Measurements from ENCODE around the gene NTM.

Gene NTM

GRCh38 chr11:131615611-131616010, 245.2 kb downstream of the NTM start:
- no peaks in the 10 kb centered on the region for H3K4me1 ChIP-seq (ENCODE audit: control insufficient read depth, insufficient read depth, low read length, poor library complexity, severe bottlenecking)
- no peak for DNase-seq
- H3K36me3 ChIP-seq (ENCODE audit: control insufficient read depth, insufficient read depth, low read length), result no peaks in the 10 kb centered on the region
- H3K27me3 ChIP-seq (replicated peaks; ENCODE audit: control insufficient read depth, insufficient read depth, low read length, poor library complexity, severe bottlenecking), result no peaks in the 10 kb centered on the region
- no peak overlapping the region for H3K4me3 ChIP-seq (ENCODE audit: insufficient read depth, low read depth, low read length, poor library complexity, severe bottlenecking)
- no peaks in the 10 kb centered on the region for H3K9me3 ChIP-seq (ENCODE audit: control insufficient read depth, low read length)
- no peak overlapping the region for H3K27ac ChIP-seq (ENCODE audit: insufficient read depth, low read length, poor library complexity, severe bottlenecking)

GRCh38 chr11:131616481-131617140, 246.2 kb downstream of the NTM start:
- H3K4me3 ChIP-seq (ENCODE audit: insufficient read depth, low read depth, low read length, poor library complexity, severe bottlenecking), result no peak overlapping the region
- no peaks in the 10 kb centered on the region for H3K27me3 ChIP-seq (replicated peaks; ENCODE audit: control insufficient read depth, insufficient read depth, low read length, poor library complexity, severe bottlenecking)
- H3K36me3 ChIP-seq (ENCODE audit: control insufficient read depth, insufficient read depth, low read length), result no peaks in the 10 kb centered on the region
- no peaks in the 10 kb centered on the region for H3K9me3 ChIP-seq (ENCODE audit: control insufficient read depth, low read length)
- H3K27ac ChIP-seq (ENCODE audit: insufficient read depth, low read length, poor library complexity, severe bottlenecking), result no peak overlapping the region
- H3K4me1 ChIP-seq (ENCODE audit: control insufficient read depth, insufficient read depth, low read length, poor library complexity, severe bottlenecking), result no peaks in the 10 kb centered on the region
- DNase-seq, result no peak

DNA sequence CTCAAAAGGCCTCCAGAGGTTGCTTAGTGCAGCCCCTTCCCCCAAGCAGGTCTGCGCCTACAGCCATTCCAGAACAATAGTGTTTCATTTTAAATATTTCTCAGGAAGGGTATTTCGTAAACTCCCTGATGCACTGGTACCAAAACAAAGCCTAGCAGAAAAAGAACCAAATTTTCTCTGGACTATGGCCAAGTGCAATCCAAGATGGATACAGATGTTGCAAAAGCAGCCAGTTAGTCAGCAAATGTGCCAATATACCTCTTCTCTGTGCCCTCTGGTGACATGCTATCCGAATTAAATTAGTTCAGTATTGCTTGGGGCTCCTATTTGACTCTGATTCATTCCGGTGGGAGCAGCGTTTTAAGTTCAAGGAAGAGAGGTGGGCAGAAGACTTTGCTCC, 247.8 kb downstream of the NTM start:
- H3K4me1 ChIP-seq (ENCODE audit: control insufficient read depth, insufficient read depth, low read length, poor library complexity, severe bottlenecking), result no peaks in the 10 kb centered on the region
- no peaks in the 10 kb centered on the region for H3K36me3 ChIP-seq (ENCODE audit: control insufficient read depth, insufficient read depth, low read length)
- H3K9me3 ChIP-seq (ENCODE audit: control insufficient read depth, low read length), result no peaks in the 10 kb centered on the region
- no peaks in the 10 kb centered on the region for H3K27me3 ChIP-seq (replicated peaks; ENCODE audit: control insufficient read depth, insufficient read depth, low read length, poor library complexity, severe bottlenecking)
- no peak overlapping the region for H3K27ac ChIP-seq (ENCODE audit: insufficient read depth, low read length, poor library complexity, severe bottlenecking)
- no peak for DNase-seq
- no peak overlapping the region for H3K4me3 ChIP-seq (ENCODE audit: insufficient read depth, low read depth, low read length, poor library complexity, severe bottlenecking)

GRCh38 chr11:131622193-131622592, 251.8 kb downstream of the NTM start:
- no peak overlapping the region for H3K4me3 ChIP-seq (ENCODE audit: insufficient read depth, low read depth, low read length, poor library complexity, severe bottlenecking)
- H3K27me3 ChIP-seq (replicated peaks; ENCODE audit: control insufficient read depth, insufficient read depth, low read length, poor library complexity, severe bottlenecking), result no peaks in the 10 kb centered on the region
- H3K9me3 ChIP-seq (ENCODE audit: control insufficient read depth, low read length), result no peaks in the 10 kb centered on the region
- no peaks in the 10 kb centered on the region for H3K4me1 ChIP-seq (ENCODE audit: control insufficient read depth, insufficient read depth, low read length, poor library complexity, severe bottlenecking)
- DNase-seq, result no peak
- no peaks in the 10 kb centered on the region for H3K36me3 ChIP-seq (ENCODE audit: control insufficient read depth, insufficient read depth, low read length)
- no peak overlapping the region for H3K27ac ChIP-seq (ENCODE audit: insufficient read depth, low read length, poor library complexity, severe bottlenecking)

DNA sequence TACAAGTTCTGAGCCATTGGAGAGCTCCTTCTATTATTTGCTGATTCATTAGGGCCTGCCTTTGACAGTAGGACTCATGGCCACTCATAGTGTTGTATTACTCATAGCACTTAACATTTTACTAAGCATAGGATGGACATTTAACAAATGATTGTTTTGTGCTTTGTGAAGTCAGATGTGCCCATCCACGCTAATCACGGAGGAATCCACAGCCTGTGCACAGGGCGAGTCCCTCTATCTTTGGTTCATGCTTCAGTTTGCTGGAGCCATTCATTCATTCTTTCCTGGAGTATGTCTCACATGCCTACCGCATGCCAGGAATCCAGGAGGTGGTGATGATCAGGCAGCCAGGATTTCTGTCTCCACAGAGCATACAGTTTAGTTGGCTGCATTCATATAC, 254.1 kb downstream of the NTM start:
- no peaks in the 10 kb centered on the region for H3K36me3 ChIP-seq (ENCODE audit: control insufficient read depth, insufficient read depth, low read length)
- no peaks in the 10 kb centered on the region for H3K27me3 ChIP-seq (replicated peaks; ENCODE audit: control insufficient read depth, insufficient read depth, low read length, poor library complexity, severe bottlenecking)
- no peak overlapping the region for H3K4me3 ChIP-seq (ENCODE audit: insufficient read depth, low read depth, low read length, poor library complexity, severe bottlenecking)
- no peaks in the 10 kb centered on the region for H3K9me3 ChIP-seq (ENCODE audit: control insufficient read depth, low read length)
- DNase-seq, result no peak
- H3K4me1 ChIP-seq (ENCODE audit: control insufficient read depth, insufficient read depth, low read length, poor library complexity, severe bottlenecking), result no peaks in the 10 kb centered on the region
- no peak overlapping the region for H3K27ac ChIP-seq (ENCODE audit: insufficient read depth, low read length, poor library complexity, severe bottlenecking)

DNA sequence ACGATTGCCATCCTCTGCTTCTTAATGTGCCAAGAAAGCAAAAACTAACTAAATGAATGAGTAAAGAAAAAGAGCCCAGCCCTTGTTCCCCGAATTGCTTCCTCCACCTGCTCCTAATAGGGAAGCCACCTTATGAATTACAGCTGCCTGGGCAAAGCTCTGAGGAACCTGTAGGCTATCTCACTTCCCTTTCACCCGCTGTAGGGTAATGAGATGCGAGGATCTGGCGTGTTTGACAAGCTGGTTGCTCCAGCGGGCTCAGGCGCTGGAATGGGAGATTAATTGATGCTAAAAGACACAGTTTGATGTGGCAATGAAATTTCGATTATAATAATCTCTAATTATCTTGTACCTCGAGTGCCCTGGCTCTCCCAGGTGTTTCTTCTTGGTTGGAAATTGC, 256.4 kb downstream of the NTM start:
- Histone ChIP-seq H3K9me3 (ENCODE audit: control insufficient read depth, low read length) (no peaks in the 10 kb centered on the region), H3K27ac (ENCODE audit: insufficient read depth, low read length, poor library complexity, severe bottlenecking) (no peak overlapping the region), H3K4me1 (ENCODE audit: control insufficient read depth, insufficient read depth, low read length, poor library complexity, severe bottlenecking) (no peaks in the 10 kb centered on the region), H3K27me3 (replicated peaks; ENCODE audit: control insufficient read depth, insufficient read depth, low read length, poor library complexity, severe bottlenecking) (no peaks in the 10 kb centered on the region), H3K4me3 (ENCODE audit: insufficient read depth, low read depth, low read length, poor library complexity, severe bottlenecking) (no peak overlapping the region), H3K36me3 (ENCODE audit: control insufficient read depth, insufficient read depth, low read length) (no peaks in the 10 kb centered on the region)
- DNase-seq, result no peak

DNA sequence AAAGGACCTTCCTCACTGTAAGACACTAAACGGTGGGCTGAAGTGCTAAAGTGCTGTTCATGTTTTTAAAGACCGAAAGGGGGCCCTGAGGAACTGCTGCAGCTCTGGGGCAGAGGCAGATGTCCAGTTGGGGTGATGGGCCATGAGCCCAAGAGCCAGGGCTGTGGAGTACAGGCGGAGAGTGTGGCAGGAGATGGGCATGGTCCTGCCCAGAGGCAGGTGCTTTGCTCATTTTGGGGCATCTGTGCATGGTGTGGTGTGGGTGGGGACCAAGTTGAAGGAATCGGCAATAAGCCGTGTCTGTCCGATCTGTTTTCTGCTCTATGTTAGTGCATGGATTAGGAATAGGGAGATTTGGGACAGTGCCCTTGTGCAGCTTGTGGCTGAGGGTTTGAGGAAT, 258.3 kb downstream of the NTM start:
- H3K9me3 ChIP-seq (ENCODE audit: control insufficient read depth, low read length), result no peaks in the 10 kb centered on the region
- H3K27me3 ChIP-seq (replicated peaks; ENCODE audit: control insufficient read depth, insufficient read depth, low read length, poor library complexity, severe bottlenecking), result no peaks in the 10 kb centered on the region
- H3K4me1 ChIP-seq (ENCODE audit: control insufficient read depth, insufficient read depth, low read length, poor library complexity, severe bottlenecking), result no peaks in the 10 kb centered on the region
- H3K36me3 ChIP-seq (ENCODE audit: control insufficient read depth, insufficient read depth, low read length), result no peaks in the 10 kb centered on the region
- H3K4me3 ChIP-seq (ENCODE audit: insufficient read depth, low read depth, low read length, poor library complexity, severe bottlenecking), result no peak overlapping the region
- H3K27ac ChIP-seq (ENCODE audit: insufficient read depth, low read length, poor library complexity, severe bottlenecking), result no peak overlapping the region
- DNase-seq, result no peak

GRCh38 chr11:131629925-131630540, 259.6 kb downstream of the NTM start:
- Histone ChIP-seq H3K36me3 (ENCODE audit: control insufficient read depth, insufficient read depth, low read length) (no peaks in the 10 kb centered on the region), H3K27me3 (replicated peaks; ENCODE audit: control insufficient read depth, insufficient read depth, low read length, poor library complexity, severe bottlenecking) (no peaks in the 10 kb centered on the region), H3K4me1 (ENCODE audit: control insufficient read depth, insufficient read depth, low read length, poor library complexity, severe bottlenecking) (no peaks in the 10 kb centered on the region), H3K27ac (ENCODE audit: insufficient read depth, low read length, poor library complexity, severe bottlenecking) (no peak overlapping the region), H3K4me3 (ENCODE audit: insufficient read depth, low read depth, low read length, poor library complexity, severe bottlenecking) (no peak overlapping the region), H3K9me3 (ENCODE audit: control insufficient read depth, low read length) (no peaks in the 10 kb centered on the region)
- no peak for DNase-seq

DNA sequence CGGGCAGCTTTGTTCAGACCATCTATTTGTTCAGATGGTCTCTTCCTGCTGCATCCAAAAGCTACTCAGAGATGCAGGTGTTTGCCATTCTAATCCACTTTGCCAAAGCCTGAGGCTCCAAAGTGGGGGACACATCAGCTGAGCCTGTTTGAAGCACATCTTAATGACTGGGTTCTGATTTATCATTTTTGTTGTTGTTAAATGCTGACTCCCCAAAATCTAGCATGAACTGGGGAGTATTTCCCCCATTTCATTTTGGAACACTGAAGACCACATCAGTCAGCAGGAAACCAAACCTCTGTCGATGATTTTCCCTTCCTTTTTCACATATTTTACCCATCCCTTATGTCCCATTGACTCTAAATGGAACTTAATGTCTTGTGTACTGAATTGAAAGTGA, 262.6 kb downstream of the NTM start:
- H3K9me3 ChIP-seq (ENCODE audit: control insufficient read depth, low read length), result no peaks in the 10 kb centered on the region
- H3K36me3 ChIP-seq (ENCODE audit: control insufficient read depth, insufficient read depth, low read length), result no peaks in the 10 kb centered on the region
- no peaks in the 10 kb centered on the region for H3K27me3 ChIP-seq (replicated peaks; ENCODE audit: control insufficient read depth, insufficient read depth, low read length, poor library complexity, severe bottlenecking)
- DNase-seq, result no peak
- no peak overlapping the region for H3K27ac ChIP-seq (ENCODE audit: insufficient read depth, low read length, poor library complexity, severe bottlenecking)
- no peak overlapping the region for H3K4me3 ChIP-seq (ENCODE audit: insufficient read depth, low read depth, low read length, poor library complexity, severe bottlenecking)
- H3K4me1 ChIP-seq (ENCODE audit: control insufficient read depth, insufficient read depth, low read length, poor library complexity, severe bottlenecking), result no peaks in the 10 kb centered on the region

DNA sequence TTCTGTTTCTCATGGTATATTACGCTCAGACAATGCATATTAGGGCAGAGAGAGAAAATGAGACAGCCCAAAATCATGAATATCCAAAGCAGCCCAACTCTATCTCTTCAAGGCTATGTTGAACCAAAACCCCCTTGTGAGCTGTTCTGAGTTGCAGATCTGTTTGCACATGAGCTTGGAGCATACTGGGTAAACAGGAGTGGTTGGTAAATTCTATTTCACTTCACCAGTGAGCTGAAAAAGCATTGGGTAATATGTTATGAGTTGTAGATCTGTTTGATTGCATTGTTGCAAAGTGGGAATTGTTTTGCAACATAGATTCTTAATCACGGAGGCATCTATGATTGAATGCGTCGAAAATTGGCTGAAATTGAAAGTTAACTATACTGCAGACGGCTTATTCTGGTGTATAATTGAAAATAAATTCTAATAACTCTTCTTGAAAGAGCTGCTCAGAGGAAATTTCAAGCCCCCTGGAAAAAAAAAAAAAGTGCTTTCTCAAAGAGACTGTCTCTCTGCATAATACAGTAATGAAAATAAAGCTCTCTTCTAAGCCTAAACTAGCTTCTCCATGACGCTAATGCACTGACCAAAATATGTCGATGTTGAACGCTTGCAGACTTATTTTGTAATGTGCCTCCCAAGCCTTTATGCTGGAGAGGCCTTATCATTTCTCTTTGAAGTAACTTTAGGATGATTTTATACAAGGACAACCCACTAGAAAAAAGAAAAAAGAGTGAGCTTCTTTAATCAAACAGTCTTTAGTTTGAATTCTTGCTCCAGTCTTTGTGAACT, 263.7 kb downstream of the NTM start:
- Histone ChIP-seq H3K9me3 (ENCODE audit: control insufficient read depth, low read length) (no peaks in the 10 kb centered on the region), H3K27ac (ENCODE audit: insufficient read depth, low read length, poor library complexity, severe bottlenecking) (no peak overlapping the region), H3K36me3 (ENCODE audit: control insufficient read depth, insufficient read depth, low read length) (no peaks in the 10 kb centered on the region), H3K27me3 (replicated peaks; ENCODE audit: control insufficient read depth, insufficient read depth, low read length, poor library complexity, severe bottlenecking) (no peaks in the 10 kb centered on the region), H3K4me1 (ENCODE audit: control insufficient read depth, insufficient read depth, low read length, poor library complexity, severe bottlenecking) (no peaks in the 10 kb centered on the region), H3K4me3 (ENCODE audit: insufficient read depth, low read depth, low read length, poor library complexity, severe bottlenecking) (no peak overlapping the region)
- no peak for DNase-seq

All from effector memory CD4-positive, alpha-beta T cell (primary cell).